GM18909 (cell line): ENCODE measurements around the gene EFCAB12.
"Not testable (repeated sequence)": the region's sequence is repeated elsewhere in the genome, so short reads cannot be mapped to it uniquely, and the experiment has no call there.

Experiments
- ATAC-seq: cut with Tn5 transposase; IDR thresholded peaks from one replicate; pipeline ENCODE4 v1.9.1; 2021; ENCODE audit warnings: mild to moderate bottlenecking; ENCODE audit not compliant: unreplicated experiment, poor library complexity

EFCAB12 gene

GRCh38 chr3:129399145-129399894 lies 29.1 kb downstream of the EFCAB12 start:
- ATAC-seq = peak; percentile 77

DNA sequence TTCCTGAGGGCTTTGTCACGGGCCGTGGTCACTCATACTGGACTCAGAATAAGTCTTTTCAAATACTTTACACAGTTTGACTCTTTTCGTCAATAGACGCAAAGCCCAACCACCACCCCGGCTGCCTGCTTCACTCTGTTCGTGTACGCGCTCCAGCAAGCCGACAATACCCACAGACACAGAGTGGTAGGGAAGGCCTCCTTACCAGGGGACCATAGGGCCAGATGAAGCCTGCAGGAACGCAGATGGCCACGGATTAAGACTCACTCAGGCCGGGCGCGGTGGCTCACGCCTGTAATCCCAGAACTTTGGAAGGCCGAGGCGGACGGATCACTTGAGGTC lies 29.7 kb downstream of the EFCAB12 start:
- ATAC-seq = peak; percentile 16

- not testable (repeated sequence) for ATAC-seq
Measured at GRCh38 chr3:129393760-129394564, 34.5 kb downstream of the EFCAB12 start.

DNA sequence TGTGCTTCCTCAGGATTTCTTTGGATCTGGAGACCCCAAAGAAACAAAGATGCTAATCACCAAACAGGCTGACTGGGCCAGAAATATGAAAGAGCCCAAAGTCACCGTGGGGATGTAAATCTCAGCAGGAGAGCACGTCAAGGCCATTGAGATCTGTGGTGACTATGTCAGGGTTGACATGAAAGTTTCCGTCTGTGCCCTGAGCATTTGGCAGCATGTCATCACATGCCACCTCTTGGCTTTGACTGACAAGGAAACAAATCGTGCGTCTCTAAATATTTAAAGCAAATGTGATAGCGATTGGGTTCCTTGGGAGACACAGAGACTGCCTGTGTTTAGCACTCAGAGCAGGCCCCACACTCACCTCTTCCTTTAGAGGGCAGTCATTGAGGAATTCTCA lies 35.2 kb downstream of the EFCAB12 start:
- no peak for ATAC-seq

- ATAC-seq = not testable (repeated sequence)
Measured at GRCh38 chr3:129392106-129392887, 36.1 kb downstream of the EFCAB12 start.

DNA sequence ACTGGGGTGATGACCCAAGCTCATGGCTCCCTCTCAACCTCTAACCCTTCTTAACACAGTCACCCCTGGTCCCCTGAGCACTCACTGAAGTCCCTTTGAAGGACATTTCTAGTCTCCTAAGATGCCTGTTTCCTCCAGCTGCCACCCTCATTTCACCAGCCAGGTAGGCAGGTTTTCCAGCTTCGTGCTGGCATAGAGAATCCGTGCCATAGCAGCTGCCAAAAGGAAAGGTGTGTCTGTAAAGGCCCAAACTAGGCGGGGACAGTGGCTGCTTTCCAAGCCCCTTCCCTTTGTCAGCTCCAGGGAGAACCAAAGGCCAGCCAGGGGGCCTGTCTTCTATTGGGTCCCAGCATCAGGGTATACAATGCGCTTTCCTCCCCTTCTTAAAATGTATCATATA lies 36.9 kb downstream of the EFCAB12 start:
- ATAC-seq = not testable (repeated sequence)

GRCh38 chr3:129389572-129389937 lies 38.9 kb downstream of the EFCAB12 start:
- no peak for ATAC-seq

- ATAC-seq = not testable (repeated sequence)
Measured at GRCh38 chr3:129388791-129389571, 39.5 kb downstream of the EFCAB12 start.

DNA sequence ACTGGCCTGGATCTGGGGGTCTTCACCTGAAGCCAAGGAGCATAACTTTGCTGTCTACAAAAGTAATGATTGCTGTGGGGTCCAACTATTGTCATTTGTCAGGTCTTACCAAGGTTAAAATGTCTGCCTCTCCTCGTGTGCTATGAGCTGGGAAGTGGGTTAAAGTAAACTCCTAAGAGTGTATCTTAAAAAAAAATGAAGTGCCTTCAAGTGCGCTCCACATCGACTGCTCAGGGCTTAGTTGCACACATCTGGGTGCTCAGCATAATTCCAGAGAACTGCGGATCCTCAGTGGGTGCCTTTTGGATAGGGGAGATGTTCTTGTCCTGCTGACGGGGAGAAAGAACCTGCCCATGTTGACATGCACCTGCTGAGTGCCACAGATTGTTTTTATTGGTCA lies 40.9 kb downstream of the EFCAB12 start:
- no peak for ATAC-seq

GRCh38 chr3:129386984-129387383 lies 41.5 kb downstream of the EFCAB12 start:
- no peak for ATAC-seq

DNA sequence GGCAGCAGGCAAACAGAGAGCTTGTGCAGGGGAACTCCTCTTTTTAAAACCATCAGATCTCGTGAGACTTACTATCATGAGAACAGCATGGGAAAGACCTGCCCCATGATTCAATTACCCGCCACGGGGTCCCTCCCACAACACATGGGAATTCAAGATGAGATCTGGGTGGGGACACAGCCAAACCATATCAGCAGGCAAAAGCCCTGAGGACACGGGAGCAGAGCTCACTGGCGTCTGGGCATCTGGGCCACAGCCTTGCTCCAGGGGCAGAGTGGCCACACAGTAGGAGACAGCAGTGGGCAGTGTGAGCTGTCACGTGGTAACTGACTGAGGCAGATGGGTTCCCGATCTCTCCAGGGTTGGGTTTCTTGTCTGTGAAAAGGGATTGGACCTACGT lies 42.9 kb downstream of the EFCAB12 start:
- ATAC-seq = not testable (repeated sequence)

DNA sequence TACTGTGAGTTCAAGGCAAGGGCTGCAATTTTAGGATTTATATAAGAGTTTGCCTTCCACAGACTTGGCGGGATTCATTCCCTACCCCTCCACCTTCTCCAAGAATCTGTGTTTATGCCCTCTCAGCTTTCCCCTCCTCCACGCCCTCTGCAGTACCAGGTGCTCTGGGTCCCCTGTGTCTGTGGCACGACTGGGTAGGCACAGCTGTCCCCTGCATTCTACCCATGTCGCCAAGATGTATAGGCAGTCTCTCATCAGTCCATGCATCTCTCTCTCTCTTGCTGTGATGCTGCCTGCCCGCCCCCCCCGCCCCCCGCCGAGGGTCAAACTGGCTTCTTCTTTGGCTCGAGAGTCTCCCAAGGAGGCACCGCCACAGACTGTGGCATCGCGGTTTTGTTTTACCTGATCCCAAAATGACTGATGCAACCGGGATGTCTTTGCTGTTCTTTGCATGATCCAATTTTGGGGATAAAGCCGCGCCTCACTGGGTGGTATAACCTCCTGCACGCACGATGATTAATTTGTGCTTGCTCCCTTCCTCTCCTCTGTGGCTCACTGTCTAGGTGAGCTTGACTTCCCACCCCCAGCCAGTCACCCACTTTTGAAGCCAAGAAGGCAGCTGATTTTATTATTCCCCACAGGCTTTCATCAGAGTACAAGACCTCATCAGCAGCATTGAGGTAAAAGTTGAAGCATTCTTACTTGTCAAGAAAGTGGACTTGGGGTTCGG lies 43.7 kb downstream of the EFCAB12 start:
- no peak for ATAC-seq

- ATAC-seq = not testable (repeated sequence)
Measured at GRCh38 chr3:129384103-129384502, 44.3 kb downstream of the EFCAB12 start.

DNA sequence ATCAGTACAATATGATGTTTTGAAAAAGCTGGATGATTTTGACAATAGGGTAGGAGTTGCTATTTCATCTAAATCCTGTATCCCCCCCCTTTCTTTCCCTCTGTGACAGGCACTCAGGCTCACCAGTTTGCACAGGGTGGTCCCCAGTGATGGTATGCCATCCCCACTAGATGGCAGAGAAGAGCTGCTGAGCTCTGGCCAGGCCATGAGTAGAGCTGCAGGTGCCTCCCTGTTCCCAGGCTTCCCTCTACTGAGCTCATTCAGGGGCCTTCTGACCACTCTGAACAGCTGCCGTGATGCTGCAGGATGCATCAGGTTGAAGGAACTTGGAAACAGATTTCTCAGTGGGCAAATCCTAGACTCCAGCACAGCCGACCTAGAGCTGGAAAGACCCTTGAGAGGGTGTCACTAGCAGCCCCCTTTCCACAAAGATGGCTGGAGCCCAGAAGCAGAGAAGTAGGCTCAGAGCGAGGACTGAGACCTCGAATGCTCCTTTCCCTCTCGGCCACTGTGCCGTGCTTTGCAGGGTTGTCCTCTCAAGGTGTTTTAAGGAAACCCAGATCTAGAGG lies 45.1 kb downstream of the EFCAB12 start:
- ATAC-seq = peak; percentile 71

GRCh38 chr3:129382366-129382765 lies 46.1 kb downstream of the EFCAB12 start:
- no peak for ATAC-seq

DNA sequence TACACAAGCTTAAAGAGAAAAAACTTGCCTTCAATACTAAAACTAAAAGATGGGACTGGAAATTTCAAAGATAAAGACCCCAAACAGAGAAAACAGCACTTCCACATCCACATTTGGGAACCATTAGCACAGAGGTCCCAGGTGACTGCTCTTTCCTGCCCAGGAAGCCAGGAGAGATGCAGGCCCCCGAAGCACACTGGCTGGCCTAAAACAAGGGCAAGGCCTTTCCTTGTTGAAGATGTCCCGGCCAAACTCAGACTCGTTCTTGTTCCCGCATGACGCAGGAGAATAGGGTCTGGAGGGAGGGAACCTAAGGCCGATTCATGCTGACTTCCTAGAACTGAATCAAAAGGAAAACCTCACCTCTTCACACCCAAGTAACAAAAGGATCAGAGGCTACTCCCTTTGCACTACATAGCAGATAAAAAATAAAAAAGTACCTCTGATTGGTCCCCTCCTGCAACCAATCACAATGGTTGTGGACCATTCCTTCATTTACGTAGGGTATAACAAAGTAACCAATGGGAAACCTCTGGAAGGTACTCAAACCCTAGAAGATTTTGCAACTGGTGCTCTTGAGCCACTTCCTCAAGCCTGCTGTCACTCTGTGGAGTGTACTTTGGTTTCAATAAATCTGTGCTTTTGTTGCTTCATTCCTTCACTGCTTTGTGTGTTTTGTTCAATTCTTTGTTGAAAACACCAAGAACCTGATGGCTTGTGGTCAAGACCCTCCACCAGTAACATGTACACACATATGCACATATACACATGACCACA lies 48.7 kb downstream of the EFCAB12 start:
- ATAC-seq = no peak

DNA sequence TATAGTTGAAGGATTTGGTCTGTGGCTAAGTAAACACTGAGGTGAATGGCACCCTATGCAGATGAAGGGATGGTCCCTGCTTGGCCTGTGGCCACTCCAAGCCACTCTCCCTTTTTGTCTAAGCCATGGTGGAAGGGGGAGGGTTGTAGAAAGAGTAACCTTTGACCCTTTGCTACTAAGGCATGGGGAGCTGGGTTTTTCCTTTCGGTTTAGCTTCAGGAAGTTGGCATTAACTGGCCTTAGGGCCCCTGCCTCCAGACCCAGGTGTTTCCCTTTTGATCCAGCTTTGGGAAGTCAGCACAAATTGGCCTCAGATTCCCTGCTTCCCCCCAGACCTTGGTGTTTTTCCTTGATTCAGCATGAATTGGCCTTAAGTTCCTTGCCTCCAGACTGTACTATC lies 49.5 kb downstream of the EFCAB12 start:
- ATAC-seq = no peak

DNA sequence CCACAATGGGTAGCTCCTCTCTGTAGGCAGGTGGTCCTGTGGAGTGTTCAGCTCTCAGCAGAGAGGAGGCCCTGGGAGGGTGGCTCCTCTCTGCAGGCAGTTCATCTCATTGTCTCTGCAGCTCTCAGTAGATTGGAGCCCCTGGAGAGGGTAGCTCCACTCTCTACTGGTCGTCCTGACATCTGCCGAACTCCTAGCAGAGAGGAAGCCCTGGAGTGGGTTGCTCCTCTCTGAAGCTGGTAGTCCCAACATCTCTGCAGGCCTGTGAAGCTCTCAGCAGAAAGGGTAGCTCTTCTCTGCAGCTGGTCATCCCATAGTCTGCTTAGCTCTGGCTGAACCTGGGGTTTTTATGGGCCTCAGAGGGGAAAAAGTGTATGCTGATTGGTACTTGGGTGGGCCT lies 50.8 kb downstream of the EFCAB12 start:
- ATAC-seq = no peak

- ATAC-seq = no peak
Measured at GRCh38 chr3:129375099-129375498, 53.3 kb downstream of the EFCAB12 start.
